Caco-2 (cell line): ENCODE results near the gene RBM20. TPM values are rescaled to one million over a fixed set of nuclear protein-coding genes. Genes with fewer than 3 reads are reported as not detected.

ENCODE experiments used
- BruUV-seq: library from RNA; stranded (reverse); fragments of 400-500 nt; replicated peaks from 2 replicates; lab custom pipeline; 2021; lab: Mats Ljungman, UMichigan
- CTCF ChIA-PET: fragments of 300-600 bp; sonication (Branson Sonifier 250); formaldehyde crosslinking; loops from one replicate; lab custom pipeline; 2022; ENCODE audit warnings: antibody characterized with exemption; lab: Charles Lee
- POLR2A ChIA-PET: fragments of 300-600 bp; sonication (Branson Sonifier 250); formaldehyde crosslinking; loops from one replicate; lab custom pipeline; 2022; ENCODE audit warnings: antibody characterized with exemption; lab: Charles Lee
- DNase-seq, 2 experiments: peaks; one replicate each; pipeline versions ENCODE4 v3.0.0 to v3.0.0-alpha.2; 2020 to 2022
- H3K27me3 ChIP-seq: replicated peaks from 2 replicates; pipeline ENCODE4 v1.6.0; 2011; ENCODE audit warnings: low read length; ENCODE audit not compliant: control insufficient read depth, insufficient read depth
- H3K36me3 ChIP-seq: 2 replicates; pipeline ENCODE4 v1.5.1; 2011; ENCODE audit warnings: low read length; ENCODE audit not compliant: control insufficient read depth, insufficient read depth
- H3K4me1 ChIP-seq: fragments of 250-450 bp; sonication (Bioruptor Pico); 2 replicates; pipeline ENCODE4 v1.5.1; 2020; ENCODE audit warnings: mild to moderate bottlenecking
- H3K4me3 ChIP-seq: 2 replicates; pipeline ENCODE4 v1.5.1; 2011; ENCODE audit warnings: low read depth, mild to moderate bottlenecking, control low read depth, low read length
- H3K9me3 ChIP-seq: fragments of 250-450 bp; sonication (Bioruptor Pico); 2 replicates; pipeline ENCODE4 v1.5.1; 2020; ENCODE audit warnings: mild to moderate bottlenecking, moderate library complexity
- H3K27ac Mint-ChIP-seq: one replicate; pipeline ENCODE4 v1.8.0; 2022; ENCODE audit warnings: mixed read lengths; ENCODE audit not compliant: unreplicated experiment
- H3K27me3 Mint-ChIP-seq: one replicate; pipeline ENCODE4 v1.8.0; 2022; ENCODE audit warnings: mixed read lengths; ENCODE audit not compliant: insufficient read depth, unreplicated experiment
- H3K36me3 Mint-ChIP-seq: one replicate; pipeline ENCODE4 v1.8.0; 2022; ENCODE audit warnings: mild to moderate bottlenecking, mixed read lengths; ENCODE audit not compliant: insufficient read depth, unreplicated experiment
- H3K4me1 Mint-ChIP-seq: one replicate; pipeline ENCODE4 v1.8.0; 2022; ENCODE audit warnings: low read depth, mixed read lengths; ENCODE audit not compliant: unreplicated experiment
- H3K4me3 Mint-ChIP-seq: one replicate; pipeline ENCODE4 v1.8.0; 2022; ENCODE audit warnings: mild to moderate bottlenecking, moderate library complexity, mixed read lengths; ENCODE audit not compliant: unreplicated experiment
- H3K9me3 Mint-ChIP-seq: one replicate; pipeline ENCODE4 v1.8.0; 2022; ENCODE audit warnings: mixed read lengths; ENCODE audit not compliant: unreplicated experiment
- intact Hi-C: fragments of 100-400 bp; cut with micrococcal nuclease; formaldehyde crosslinking; loops from one replicate; pipeline ENCODE4 v1.10.0; 2022; ENCODE audit not compliant: unreplicated experiment
- total RNA-seq: library from RNA; stranded (reverse); gene quantifications from 2 replicates; pipeline ENCODE4 v1.2.3, GENCODE V29; 2022
- TF ChIP-seq, protein P1 (sequence below), 2 experiments: fragments of 200-600 bp in 1 of 2; IDR thresholded peaks; 1 replicate in 1 of 2; 2 replicates in 1 of 2; pipeline versions ENCODE4 v1.5.1 to v1.8.0; 2011 to 2022; ENCODE audit warnings: antibody characterized with exemption in 1 of 2, control low read depth in 1 of 2, inconsistent platforms in 1 of 2, low read depth in 1 of 2, low read length in 1 of 2, mild to moderate bottlenecking in 1 of 2, moderate library complexity in 1 of 2; ENCODE audit not compliant: insufficient read depth in 1 of 2, severe bottlenecking in 1 of 2, unreplicated experiment in 1 of 2

The RBM20 gene
- total RNA-seq, 1 experiment from 2014 or later: 0.36 TPM

DNA sequence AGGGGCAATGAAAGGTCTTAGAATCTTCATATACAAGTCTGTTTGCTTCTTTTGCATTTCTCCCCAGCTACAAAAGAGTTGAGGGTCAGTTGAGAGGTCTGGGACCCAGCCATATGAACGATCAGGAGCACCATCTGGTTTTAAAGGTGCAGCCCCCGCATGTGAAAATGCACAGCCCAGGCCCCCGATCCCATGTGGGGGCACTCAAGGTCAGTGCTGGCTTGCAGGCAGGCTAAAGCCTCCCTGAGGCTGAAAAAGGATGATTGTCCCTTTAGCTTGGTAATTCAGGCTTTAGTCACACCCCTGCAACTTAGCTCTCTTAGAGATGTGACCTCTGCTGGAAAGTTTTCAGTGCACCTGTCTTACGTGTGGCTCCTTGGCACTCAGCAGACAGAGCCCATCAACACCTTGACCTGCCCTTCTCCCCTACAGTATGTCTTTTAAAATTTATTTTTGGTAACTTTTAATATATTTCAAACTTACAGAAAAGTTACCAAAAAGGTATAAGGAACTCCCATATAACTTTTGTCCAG lies 147.5 kb downstream of the RBM20 start:
- TF ChIP-seq, protein P1, sequence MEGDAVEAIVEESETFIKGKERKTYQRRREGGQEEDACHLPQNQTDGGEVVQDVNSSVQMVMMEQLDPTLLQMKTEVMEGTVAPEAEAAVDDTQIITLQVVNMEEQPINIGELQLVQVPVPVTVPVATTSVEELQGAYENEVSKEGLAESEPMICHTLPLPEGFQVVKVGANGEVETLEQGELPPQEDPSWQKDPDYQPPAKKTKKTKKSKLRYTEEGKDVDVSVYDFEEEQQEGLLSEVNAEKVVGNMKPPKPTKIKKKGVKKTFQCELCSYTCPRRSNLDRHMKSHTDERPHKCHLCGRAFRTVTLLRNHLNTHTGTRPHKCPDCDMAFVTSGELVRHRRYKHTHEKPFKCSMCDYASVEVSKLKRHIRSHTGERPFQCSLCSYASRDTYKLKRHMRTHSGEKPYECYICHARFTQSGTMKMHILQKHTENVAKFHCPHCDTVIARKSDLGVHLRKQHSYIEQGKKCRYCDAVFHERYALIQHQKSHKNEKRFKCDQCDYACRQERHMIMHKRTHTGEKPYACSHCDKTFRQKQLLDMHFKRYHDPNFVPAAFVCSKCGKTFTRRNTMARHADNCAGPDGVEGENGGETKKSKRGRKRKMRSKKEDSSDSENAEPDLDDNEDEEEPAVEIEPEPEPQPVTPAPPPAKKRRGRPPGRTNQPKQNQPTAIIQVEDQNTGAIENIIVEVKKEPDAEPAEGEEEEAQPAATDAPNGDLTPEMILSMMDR (IDR thresholded peaks at IDR 0.05; ENCODE audit: insufficient read depth in 1 of 2, low read depth in 1 of 2, low read length in 1 of 2, severe bottlenecking in 1 of 2, unreplicated experiment in 1 of 2): no peak
- no peaks in the 10 kb centered on the region for H3K27me3 ChIP-seq
- CTCF ChIA-PET: interaction anchor here (1.8 kb wide), 1 partner anchor 45 kb away, joined by 12 read pairs; no protein-coding TSS in a partner anchor
- no peaks in the 10 kb centered on the region for H3K36me3 Mint-ChIP-seq
- BruUV-seq: no TSS peak
- no peak overlapping the region for H3K27ac Mint-ChIP-seq
- no peak overlapping the region for H3K4me3 ChIP-seq
- DNase-seq: no peak
- no peaks in the 10 kb centered on the region for H3K27me3 Mint-ChIP-seq
- peaks cover 21% of the 10 kb centered on the region for H3K4me1 Mint-ChIP-seq
- no peaks in the 10 kb centered on the region for H3K36me3 ChIP-seq
- no peak overlapping the region for H3K4me3 Mint-ChIP-seq
- peaks cover 22% of the 10 kb centered on the region for H3K4me1 ChIP-seq
- intact Hi-C loops: loop anchor here (1.0 to 5.0 kb wide), 4 partner anchors 16 to 179 kb away; no protein-coding TSS in a partner anchor
- POLR2A ChIA-PET: no interaction called here
- no peaks in the 10 kb centered on the region for H3K9me3 ChIP-seq
- H3K9me3 Mint-ChIP-seq: no peaks in the 10 kb centered on the region

DNA sequence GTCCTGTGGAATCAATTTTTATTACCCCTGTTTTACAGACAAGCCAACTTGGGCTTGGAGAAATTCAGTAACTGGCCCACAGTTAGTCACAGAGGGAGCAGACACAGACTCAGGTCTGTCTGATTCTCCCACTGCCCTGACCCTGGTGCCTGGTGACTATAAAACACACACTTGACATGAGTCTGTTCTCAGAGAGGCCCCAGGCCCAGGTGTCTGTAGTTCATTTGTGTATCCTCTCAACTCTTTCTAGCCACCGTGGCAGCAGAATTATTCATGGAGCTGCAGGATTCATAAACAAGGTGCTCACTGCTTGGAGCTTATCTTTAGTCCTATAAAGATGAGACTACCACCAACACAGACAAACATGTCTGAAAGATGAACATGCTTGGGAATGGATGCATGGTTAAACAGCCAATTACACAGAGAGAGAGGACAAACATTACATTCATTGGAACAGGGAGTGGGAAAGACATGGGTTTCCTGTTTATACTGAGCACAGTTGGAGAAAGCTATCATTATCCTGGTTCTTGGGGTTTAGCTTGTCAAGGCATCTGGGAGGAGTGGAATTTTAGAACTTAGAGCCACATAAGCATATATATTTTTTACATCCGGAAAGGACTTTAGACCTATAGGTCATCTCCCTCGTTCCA lies 148.5 kb downstream of the RBM20 start:
- H3K4me3 ChIP-seq: no peak overlapping the region
- Mint-ChIP-seq H3K27ac (no peak overlapping the region), H3K4me1 (peaks cover 21% of the 10 kb centered on the region), H3K9me3 (no peaks in the 10 kb centered on the region), H3K27me3 (no peaks in the 10 kb centered on the region), H3K4me3 (no peak overlapping the region), H3K36me3 (no peaks in the 10 kb centered on the region)
- H3K4me1 ChIP-seq: peaks cover 22% of the 10 kb centered on the region
- H3K9me3 ChIP-seq: no peaks in the 10 kb centered on the region
- CTCF ChIA-PET: no interaction called here
- TF ChIP-seq, protein P1 (IDR thresholded peaks at IDR 0.05; ENCODE audit: insufficient read depth in 1 of 2, low read depth in 1 of 2, low read length in 1 of 2, severe bottlenecking in 1 of 2, unreplicated experiment in 1 of 2): no peak
- BruUV-seq: no TSS peak
- DNase-seq: no peak
- H3K36me3 ChIP-seq: no peaks in the 10 kb centered on the region
- H3K27me3 ChIP-seq: no peaks in the 10 kb centered on the region
- POLR2A ChIA-PET: interaction anchor here (0.6 kb wide), 1 partner anchor 79 kb away, joined by 3 read pairs; the partner anchor contains the start of gene PDCD4
- intact Hi-C loops: loop anchor here (5.0 kb wide), 1 partner anchor 180 kb away; no protein-coding TSS in a partner anchor

DNA sequence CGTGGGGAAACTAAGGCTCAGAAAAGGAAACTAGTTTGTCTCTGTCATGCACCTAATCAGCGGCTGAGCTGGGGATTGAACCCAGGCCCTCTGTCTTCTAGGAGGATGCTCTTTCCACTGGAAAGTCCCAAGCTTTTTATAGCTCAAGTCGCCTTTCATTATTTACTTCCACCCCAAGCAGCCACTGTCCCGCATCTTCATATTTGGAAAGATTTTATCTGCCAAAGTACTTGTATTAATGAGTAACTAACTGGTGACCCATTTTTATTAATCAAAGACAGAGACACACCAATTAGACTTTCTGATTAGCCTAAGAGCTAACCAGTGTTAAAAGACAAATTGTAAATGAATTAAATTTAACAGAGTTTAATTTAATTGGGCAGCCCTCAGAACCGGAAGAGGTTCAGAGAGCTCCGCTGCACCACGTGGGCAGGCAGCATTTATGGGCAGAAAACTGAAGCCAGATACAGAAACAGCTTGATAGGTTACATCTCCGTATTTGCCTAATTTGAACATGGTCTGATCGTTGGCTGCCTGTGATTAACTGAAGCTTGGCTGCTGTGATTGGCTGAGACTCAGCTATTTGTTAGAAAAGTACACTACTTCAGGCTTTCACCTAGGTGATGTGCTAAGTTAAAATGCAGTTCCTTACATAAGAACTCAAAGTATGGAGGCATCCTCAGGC lies 149.1 kb downstream of the RBM20 start:
- intact Hi-C loops: loop anchor here (5.0 kb wide), 1 partner anchor 181 kb away; no protein-coding TSS in a partner anchor
- H3K4me3 Mint-ChIP-seq: no peak overlapping the region

More for the DNA sequence above, 149.1 kb downstream of the RBM20 start:
- H3K4me1 Mint-ChIP-seq: peaks cover 20% of the 10 kb centered on the region
- BruUV-seq: no TSS peak
- H3K27me3 Mint-ChIP-seq: no peaks in the 10 kb centered on the region
- H3K36me3 Mint-ChIP-seq: no peaks in the 10 kb centered on the region
- no peak for DNase-seq
- Histone ChIP-seq H3K27me3 (no peaks in the 10 kb centered on the region), H3K4me3 (no peak overlapping the region), H3K4me1 (peaks cover 22% of the 10 kb centered on the region), H3K36me3 (no peaks in the 10 kb centered on the region), H3K9me3 (no peaks in the 10 kb centered on the region)
- no peaks in the 10 kb centered on the region for H3K9me3 Mint-ChIP-seq
- H3K27ac Mint-ChIP-seq: no peak overlapping the region
- CTCF ChIA-PET: no interaction called here
- TF ChIP-seq, protein P1 (IDR thresholded peaks at IDR 0.05; ENCODE audit: insufficient read depth in 1 of 2, low read depth in 1 of 2, low read length in 1 of 2, severe bottlenecking in 1 of 2, unreplicated experiment in 1 of 2): no peak
- POLR2A ChIA-PET: no interaction called here
